Endothelial cell of umbilical vein (primary cell): ENCODE data around the gene DCLRE1B. TPM values are rescaled to one million over a fixed set of nuclear protein-coding genes. Genes with fewer than 3 reads are reported as not detected.

Source experiments
- BruUV-seq: library from RNA; stranded (reverse); fragments of 400-500 nt; replicated peaks from 2 replicates; lab custom pipeline; 2021; lab: Mats Ljungman, UMichigan
- CTCF ChIA-PET: fragments of 300-600, 350-600 bp; sonication (Branson Sonifier 250); formaldehyde crosslinking; loops from one replicate; lab custom pipeline; 2021; ENCODE audit warnings: antibody characterized with exemption, inconsistent platforms; lab: Charles Lee
- POLR2A ChIA-PET: fragments of 300-600, 350-600 bp; sonication (Branson Sonifier 250); formaldehyde crosslinking; loops from one replicate; lab custom pipeline; 2021; ENCODE audit warnings: antibody characterized with exemption, inconsistent platforms; lab: Charles Lee
- DNase-seq: peaks from one replicate; pipeline ENCODE4 v3.0.0-alpha.2; 2011; ENCODE audit warnings: low read depth, low spot score
- FAIRE-seq: peaks from 2 replicates; lab custom pipeline; 2011; peaks lifted over from hg19 to GRCh38; lab: Jason Lieb, UNC
- H2AFZ ChIP-seq: 2 replicates; pipeline ENCODE4 v1.6.0; 2012; ENCODE audit warnings: low read depth, low read length, control low read depth, inconsistent platforms
- H3K27ac ChIP-seq: 2 replicates; pipeline ENCODE4 v1.5.1; 2011; ENCODE audit warnings: low read depth, mild to moderate bottlenecking, control low read depth, low read length, moderate library complexity; ENCODE audit not compliant: insufficient read depth
- H3K27me3 ChIP-seq, 2 experiments: 2 replicates each; pipeline versions ENCODE4 v1.6.0 to v1.6.1; 2011; ENCODE audit warnings: low read length in 2 of 2, mixed read lengths in 1 of 2; ENCODE audit not compliant: control insufficient read depth in 2 of 2, insufficient read depth in 2 of 2
- H3K36me3 ChIP-seq, 2 experiments: 2 replicates in 1 of 2; 3 replicates in 1 of 2; pipeline ENCODE4 v1.5.1; 2011; ENCODE audit warnings: low read length in 2 of 2, mild to moderate bottlenecking in 1 of 2, moderate library complexity in 1 of 2; ENCODE audit not compliant: control insufficient read depth in 2 of 2, insufficient read depth in 2 of 2; ENCODE audit errors: extremely low read depth in 1 of 2
- H3K4me1 ChIP-seq: 3 replicates; pipeline ENCODE4 v1.5.1; 2011; ENCODE audit warnings: mild to moderate bottlenecking, low read length; ENCODE audit not compliant: control insufficient read depth, insufficient read depth; ENCODE audit errors: extremely low read depth
- H3K4me2 ChIP-seq: 2 replicates; pipeline ENCODE4 v1.6.1; 2011; ENCODE audit warnings: low read length, control low read depth, mixed read lengths; ENCODE audit not compliant: insufficient read depth
- H3K4me3 ChIP-seq, 3 experiments: fragments of 200-600 bp in 1 of 3; sonication (generic), shearing (Covaris generic) in 1 of 3; replicated peaks in 1 of 3; 2 replicates each; pipeline ENCODE4 v1.5.1; 2011 to 2016; ENCODE audit warnings: control low read depth in 3 of 3, low read length in 3 of 3, mild to moderate bottlenecking in 2 of 3, inconsistent platforms in 1 of 3, low read depth in 1 of 3, moderate library complexity in 1 of 3; ENCODE audit not compliant: insufficient read depth in 1 of 3
- H3K79me2 ChIP-seq: 2 replicates; pipeline ENCODE4 v1.6.0; 2012; ENCODE audit warnings: low read length, inconsistent platforms; ENCODE audit not compliant: control insufficient read depth, insufficient read depth
- H3K9ac ChIP-seq: replicated peaks from 2 replicates; pipeline ENCODE3; 2011; ENCODE audit warnings: low read length, control low read depth; ENCODE audit not compliant: insufficient read depth; ENCODE audit errors: extremely low read depth
- H3K9me1 ChIP-seq: replicated peaks from 3 replicates; pipeline ENCODE4 v1.6.0; 2011; ENCODE audit warnings: mild to moderate bottlenecking, low read length; ENCODE audit not compliant: control insufficient read depth, insufficient read depth; ENCODE audit errors: extremely low read depth
- H3K9me3 ChIP-seq: replicated peaks from 2 replicates; pipeline ENCODE4 v1.5.1; 2012; ENCODE audit warnings: low read length, inconsistent platforms; ENCODE audit not compliant: control insufficient read depth, insufficient read depth
- H4K20me1 ChIP-seq: replicated peaks from 2 replicates; pipeline ENCODE3; 2011; ENCODE audit warnings: mild to moderate bottlenecking, low read length; ENCODE audit not compliant: control insufficient read depth, insufficient read depth; ENCODE audit errors: extremely low read depth
- EZH2 ChIP-seq: IDR thresholded peaks from 2 replicates; pipeline ENCODE4 v1.6.1; 2012; ENCODE audit warnings: borderline replicate concordance, low read depth, mild to moderate bottlenecking, moderate library complexity, low read length, inconsistent platforms; ENCODE audit not compliant: severe bottlenecking
- FOS ChIP-seq: IDR thresholded peaks from 2 replicates; pipeline ENCODE4 v1.6.1; 2011; ENCODE audit warnings: mild to moderate bottlenecking, low read length, moderate library complexity, borderline replicate concordance; ENCODE audit not compliant: insufficient read depth
- GATA2 ChIP-seq: IDR thresholded peaks from 2 replicates; pipeline ENCODE4 v1.7.0; 2011; ENCODE audit warnings: low read depth, mild to moderate bottlenecking, moderate library complexity, mixed read lengths, low read length; ENCODE audit not compliant: insufficient read length, insufficient read depth
- JUN ChIP-seq: IDR thresholded peaks from 2 replicates; pipeline ENCODE4 v1.6.1; 2011; ENCODE audit warnings: borderline replicate concordance, low read depth; ENCODE audit not compliant: insufficient read length, insufficient read depth
- MYC ChIP-seq: IDR thresholded peaks from one replicate; pipeline ENCODE4 v1.6.1; 2011; ENCODE audit warnings: mild to moderate bottlenecking, low read depth, low read length
- POLR2A ChIP-seq: IDR thresholded peaks from 2 replicates; pipeline ENCODE4 v1.6.1; 2012; ENCODE audit warnings: low read depth, mild to moderate bottlenecking, control low read depth, low read length
- POLR2AphosphoS5 ChIP-seq: IDR thresholded peaks from 2 replicates; pipeline ENCODE4 v1.6.1; 2012; ENCODE audit warnings: low read depth, mild to moderate bottlenecking, control low read depth, low read length, moderate library complexity; ENCODE audit not compliant: insufficient read depth
- dilution Hi-C: fragments of 300-500 bp; cut with MboI; formaldehyde crosslinking; loops from one replicate; pipeline ENCODE4 v1.15.0; 2019; ENCODE audit warnings: low sequenced_read_pairs; ENCODE audit not compliant: extremely low pct_ligation_motif_present
- intact Hi-C: fragments of 100-400 bp; cut with micrococcal nuclease; formaldehyde crosslinking; loops from one replicate; pipeline ENCODE4 v1.10.0; 2022
- polyA plus RNA-seq, 4 experiments: library from polyadenylated mRNA; depleted of rRNA in 3 of 4; stranded (reverse) in 3 of 4; unstranded in 1 of 4; fragments of >200 nt; gene quantifications; 2 replicates each; pipeline versions ENCODE4 v1.2.1 to v1.2.3, GENCODE V29; 2011 to 2012; ENCODE audit warnings: missing spikeins in 1 of 4
- total RNA-seq: library from RNA; stranded (reverse); gene quantifications from 2 replicates; pipeline ENCODE4 v1.2.3, GENCODE V29; 2021
- TF ChIP-seq, protein P1 (sequence below), 2 donors: IDR thresholded peaks; 1 replicate in 1 of 2; 2 replicates in 1 of 2; pipeline ENCODE4 v1.5.1; 2011; ENCODE audit warnings: low read length in 2 of 2, mild to moderate bottlenecking in 2 of 2, moderate library complexity in 2 of 2, control low read depth in 1 of 2, inconsistent platforms in 1 of 2, low read depth in 1 of 2; ENCODE audit not compliant: insufficient read depth in 1 of 2; ENCODE audit errors: extremely low read depth in 1 of 2
- TF ChIP-seq, protein P2 (sequence below): IDR thresholded peaks from 2 replicates; pipeline ENCODE4 v1.6.1; 2011; ENCODE audit not compliant: insufficient read depth, insufficient read length

DCLRE1B gene
- total and polyA plus RNA-seq, 2 donors (not counting 3 experiments of a cell fraction or from before 2014, with no cell fraction given): 5.6 to 10.7 TPM

DNA sequence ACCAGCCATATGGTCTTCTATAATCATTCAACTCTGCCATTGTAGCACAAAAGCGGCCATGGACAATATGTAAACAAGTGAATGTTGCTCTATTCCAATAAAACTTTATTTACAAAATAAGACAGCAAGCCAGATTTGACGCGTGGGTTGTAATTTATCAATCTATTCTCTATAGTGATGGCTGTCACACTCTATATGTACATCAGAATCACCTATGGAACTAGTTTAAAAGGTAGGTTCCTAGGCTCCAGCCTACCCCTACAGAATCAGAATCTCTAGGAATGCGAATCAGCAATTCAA, 25.4 kb upstream of the DCLRE1B start:
- Histone ChIP-seq H3K9ac (no peak overlapping the region), H3K4me1 (no peaks in the 10 kb centered on the region), H3K9me1 (peaks cover 2% of the 10 kb centered on the region), H3K79me2 (no peaks in the 10 kb centered on the region), H3K27ac (no peak overlapping the region), H3K4me3 (no peak overlapping the region), H3K9me3 (no peaks in the 10 kb centered on the region), H2AFZ (no peak overlapping the region), H3K4me2 (no peak overlapping the region), H3K27me3 (no peaks in the 10 kb centered on the region), H3K36me3 (no peaks in the 10 kb centered on the region), H4K20me1 (no peaks in the 10 kb centered on the region)
- POLR2A ChIA-PET: no interaction called here
- FAIRE-seq (no peak), DNase-seq (no peak)
- CTCF ChIA-PET: interaction anchor here (1.0 to 1.5 kb wide), 2 partner anchors 8 to 24 kb away, joined by 3 to 5 read pairs; partner anchors contain the start of gene AP4B1
- no TSS peak for BruUV-seq
- no peak for TF ChIP-seq MYC
- TF ChIP-seq GATA2: no peak
- TF ChIP-seq, protein P1, sequence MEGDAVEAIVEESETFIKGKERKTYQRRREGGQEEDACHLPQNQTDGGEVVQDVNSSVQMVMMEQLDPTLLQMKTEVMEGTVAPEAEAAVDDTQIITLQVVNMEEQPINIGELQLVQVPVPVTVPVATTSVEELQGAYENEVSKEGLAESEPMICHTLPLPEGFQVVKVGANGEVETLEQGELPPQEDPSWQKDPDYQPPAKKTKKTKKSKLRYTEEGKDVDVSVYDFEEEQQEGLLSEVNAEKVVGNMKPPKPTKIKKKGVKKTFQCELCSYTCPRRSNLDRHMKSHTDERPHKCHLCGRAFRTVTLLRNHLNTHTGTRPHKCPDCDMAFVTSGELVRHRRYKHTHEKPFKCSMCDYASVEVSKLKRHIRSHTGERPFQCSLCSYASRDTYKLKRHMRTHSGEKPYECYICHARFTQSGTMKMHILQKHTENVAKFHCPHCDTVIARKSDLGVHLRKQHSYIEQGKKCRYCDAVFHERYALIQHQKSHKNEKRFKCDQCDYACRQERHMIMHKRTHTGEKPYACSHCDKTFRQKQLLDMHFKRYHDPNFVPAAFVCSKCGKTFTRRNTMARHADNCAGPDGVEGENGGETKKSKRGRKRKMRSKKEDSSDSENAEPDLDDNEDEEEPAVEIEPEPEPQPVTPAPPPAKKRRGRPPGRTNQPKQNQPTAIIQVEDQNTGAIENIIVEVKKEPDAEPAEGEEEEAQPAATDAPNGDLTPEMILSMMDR (IDR thresholded peaks at IDR 0.05; ENCODE audit: extremely low read depth in 1 of 2, insufficient read depth in 1 of 2, low read depth in 1 of 2, low read length in 2 of 2): no peak
- TF ChIP-seq EZH2: no peak
- TF ChIP-seq FOS: no peak
- dilution Hi-C loops (no loop called here), intact Hi-C loops (no loop called here)

DNA sequence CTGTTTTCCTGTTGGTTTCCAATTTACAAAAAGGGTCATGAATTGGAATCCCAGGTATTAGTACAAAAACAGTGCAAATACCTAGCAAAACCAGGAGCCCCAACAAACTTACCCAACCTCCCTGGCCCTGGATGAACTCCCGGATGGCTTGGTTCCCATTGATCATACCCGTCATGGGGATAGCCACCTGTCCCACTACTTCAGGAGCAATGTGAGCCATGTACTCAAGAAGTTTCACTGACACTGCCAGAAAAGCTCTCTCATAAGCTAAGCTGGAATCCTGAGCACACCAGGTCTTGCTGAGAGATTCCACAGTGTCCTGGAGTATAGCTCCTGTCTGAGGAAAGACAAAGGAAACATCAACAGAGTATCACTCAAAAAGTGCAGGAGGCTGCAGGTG, 23.5 kb upstream of the DCLRE1B start:
- no peaks in the 10 kb centered on the region for H3K9me3 ChIP-seq
- H3K4me3 ChIP-seq: no peak overlapping the region
- H2AFZ ChIP-seq: no peak overlapping the region
- H3K9ac ChIP-seq: no peak overlapping the region
- H3K27me3 ChIP-seq: no peaks in the 10 kb centered on the region
- peaks cover 2% of the 10 kb centered on the region for H3K9me1 ChIP-seq
- H3K79me2 ChIP-seq: no peaks in the 10 kb centered on the region
- TF ChIP-seq MYC (no peak), FOS (no peak), POLR2AphosphoS5 (no peak), POLR2A (no peak), JUN (no peak), GATA2 (no peak), EZH2 (no peak)
- TF ChIP-seq, protein P1 (IDR thresholded peaks at IDR 0.05; ENCODE audit: extremely low read depth in 1 of 2, insufficient read depth in 1 of 2, low read depth in 1 of 2, low read length in 2 of 2): no peak
- TF ChIP-seq, protein P2, sequence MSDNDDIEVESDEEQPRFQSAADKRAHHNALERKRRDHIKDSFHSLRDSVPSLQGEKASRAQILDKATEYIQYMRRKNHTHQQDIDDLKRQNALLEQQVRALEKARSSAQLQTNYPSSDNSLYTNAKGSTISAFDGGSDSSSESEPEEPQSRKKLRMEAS: no peak
- H4K20me1 ChIP-seq: no peaks in the 10 kb centered on the region
- no peak overlapping the region for H3K27ac ChIP-seq
- no peaks in the 10 kb centered on the region for H3K36me3 ChIP-seq
- H3K4me1 ChIP-seq: no peaks in the 10 kb centered on the region
- ChIA-PET CTCF (interaction anchor here (0.6 to 2.3 kb wide), 8 partner anchors 11 to 122 kb away, joined by 3 to 11 read pairs (median 4); no protein-coding TSS in a partner anchor), POLR2A (no interaction called here)
- no TSS peak for BruUV-seq
- DNase-seq (no peak), FAIRE-seq (no peak)
- dilution Hi-C loops (no loop called here), intact Hi-C loops (no loop called here)
- no peak overlapping the region for H3K4me2 ChIP-seq
